UCSD-AML1 (cell line): ENCODE data around the gene CLK4.

Experiments
- DNase-seq: peaks from one replicate; lab custom pipeline; 2025; ENCODE audit not compliant: unreplicated experiment; lab: John Stamatoyannopoulos, UW

The CLK4 gene

GRCh38 chr5:178626484-178627258, at the start of gene CLK4:
TSS of gene CLK4 (minus strand) at chr5:178627050. CDS start at chr5:178623416, 3,634 bp downstream.
- DNase-seq = peak; percentile 97

- no peak for DNase-seq
Measured at GRCh38 chr5:178675922-178676321, 49.1 kb upstream of the CLK4 start.

- DNase-seq = no peak
Measured at GRCh38 chr5:178674334-178674733, 47.5 kb upstream of the CLK4 start.

- no peak for DNase-seq
Measured at GRCh38 chr5:178673801-178674295, 47.0 kb upstream of the CLK4 start.

- DNase-seq = no peak
Measured at GRCh38 chr5:178672630-178673029, 45.8 kb upstream of the CLK4 start.

GRCh38 chr5:178671602-178672144, 44.8 kb upstream of the CLK4 start:
- DNase-seq = no peak

- no peak for DNase-seq
Measured at GRCh38 chr5:178670351-178670885, 43.6 kb upstream of the CLK4 start.

GRCh38 chr5:178668579-178668978, 41.7 kb upstream of the CLK4 start:
- DNase-seq = no peak

- no peak for DNase-seq
Measured at GRCh38 chr5:178667688-178668087, 40.8 kb upstream of the CLK4 start.

GRCh38 chr5:178667101-178667500, 40.3 kb upstream of the CLK4 start:
- DNase-seq = no peak

GRCh38 chr5:178664141-178664540, 37.3 kb upstream of the CLK4 start:
- DNase-seq = no peak

- DNase-seq = no peak
Measured at GRCh38 chr5:178662541-178662860, 35.7 kb upstream of the CLK4 start.

GRCh38 chr5:178661836-178662540, 35.1 kb upstream of the CLK4 start:
- no peak for DNase-seq

GRCh38 chr5:178651046-178651810, 24.4 kb upstream of the CLK4 start:
- no peak for DNase-seq

GRCh38 chr5:178650214-178650613, 23.4 kb upstream of the CLK4 start:
- DNase-seq = no peak

- DNase-seq = no peak
Measured at GRCh38 chr5:178649580-178649979, 22.7 kb upstream of the CLK4 start.

- DNase-seq = no peak
Measured at GRCh38 chr5:178644826-178645545, 18.1 kb upstream of the CLK4 start.

GRCh38 chr5:178642351-178642909, 15.6 kb upstream of the CLK4 start:
- no peak for DNase-seq

GRCh38 chr5:178641711-178642110, 14.9 kb upstream of the CLK4 start:
- no peak for DNase-seq
